AG20443 (cell line): ENCODE results near the gene ELOVL7.
"Not testable (repeated sequence)": the region's sequence is repeated elsewhere in the genome, so short reads cannot be mapped to it uniquely, and the experiment has no call there.

Experiments
- DNase-seq: peaks from one replicate; pipeline ENCODE4 v3.0.0; 2012; ENCODE audit warnings: low spot score, mixed read lengths

Gene ELOVL7

DNA sequence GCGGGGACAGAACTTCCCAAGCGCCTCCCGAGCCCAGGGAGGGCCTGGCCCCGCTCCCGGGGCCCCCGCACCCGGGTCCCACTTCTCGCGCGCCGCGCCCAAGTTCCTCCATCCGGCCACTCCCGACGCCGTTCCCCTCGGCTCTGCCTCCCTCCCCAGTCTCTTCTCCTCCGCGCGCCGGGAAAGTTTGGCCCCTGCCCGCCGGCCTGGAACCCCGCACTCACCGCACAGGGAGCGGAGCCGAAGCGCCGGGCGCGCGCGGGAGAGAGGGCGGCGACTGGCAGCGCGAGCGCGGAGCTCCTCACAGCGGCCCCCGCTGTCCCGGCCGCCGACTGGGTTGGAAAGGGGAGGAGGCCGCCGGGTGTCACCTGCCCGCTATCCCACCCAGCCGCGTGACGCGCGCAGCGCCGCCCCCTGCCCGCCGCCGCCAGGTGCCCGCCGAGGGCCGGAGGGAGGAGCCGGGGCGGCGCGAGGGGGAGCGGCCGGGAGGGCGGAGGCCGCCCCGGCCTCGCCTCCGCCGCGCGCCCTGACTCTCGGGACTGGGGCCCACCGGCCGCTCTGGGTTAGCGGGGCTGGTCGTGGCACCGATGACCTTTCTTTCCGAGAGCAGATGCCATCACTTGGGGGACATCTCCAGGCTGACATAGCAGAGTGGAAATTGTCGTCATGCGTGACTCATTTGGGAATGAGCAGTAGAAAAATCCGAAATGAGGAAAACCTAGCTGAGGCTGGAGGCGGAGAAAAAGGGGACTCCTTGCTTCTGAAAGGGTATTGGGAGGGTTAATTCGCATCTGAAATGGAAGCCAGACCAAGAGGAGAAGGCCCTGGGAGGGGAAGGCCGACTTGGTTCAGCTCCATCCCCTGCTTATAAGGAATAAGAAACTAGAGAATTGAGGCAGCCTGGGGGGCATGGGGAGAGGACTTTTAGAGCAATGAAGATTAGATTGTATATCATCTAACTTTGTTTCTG is at the start of gene ELOVL7:
Gene ELOVL7 (minus strand): TSS at position 334 of the 970 bp plus-strand sequence. CDS start 56,872 bp downstream, outside the sequence.
- peak; percentile 74 for DNase-seq

DNA sequence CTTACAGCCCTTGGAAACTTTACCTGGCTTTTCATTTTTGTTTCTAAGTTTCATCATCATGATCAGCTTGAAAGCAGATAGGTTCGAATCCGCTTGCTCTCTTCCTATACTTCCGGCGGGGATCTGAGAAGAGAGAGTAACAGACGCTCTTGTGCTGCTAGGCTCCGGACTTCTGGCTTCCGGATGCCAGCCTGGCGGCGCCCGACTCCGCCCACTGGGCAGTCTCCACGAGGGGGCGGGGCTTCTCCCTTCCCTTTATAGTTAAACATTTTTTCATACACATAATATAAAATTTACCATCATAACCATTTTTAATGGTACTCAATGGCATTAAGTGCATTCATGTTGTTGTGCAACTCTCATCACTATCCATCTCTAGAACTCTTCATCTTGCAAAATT is 49.5 kb upstream of the ELOVL7 start:
- DNase-seq, result no peak

DNA sequence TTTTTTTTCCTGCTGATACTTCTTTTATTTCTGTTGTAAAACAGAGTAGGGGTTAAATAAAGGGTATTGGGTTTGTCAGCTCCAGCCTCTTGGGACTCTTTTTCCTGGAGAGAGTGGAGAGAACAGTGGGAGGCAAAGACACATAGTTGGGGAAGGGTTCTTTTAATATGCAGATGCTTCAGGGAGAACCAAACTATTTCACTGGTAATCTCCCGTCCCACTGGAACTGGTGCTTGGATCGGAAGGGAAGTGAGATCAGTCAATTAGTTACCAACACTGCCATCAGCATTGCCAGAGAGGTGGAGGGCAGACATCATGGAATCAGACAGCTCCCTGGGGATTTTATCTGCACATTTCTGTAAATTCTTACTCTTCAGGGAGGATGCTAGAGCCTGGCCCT is 47.6 kb upstream of the ELOVL7 start:
- DNase-seq, result no peak

DNA sequence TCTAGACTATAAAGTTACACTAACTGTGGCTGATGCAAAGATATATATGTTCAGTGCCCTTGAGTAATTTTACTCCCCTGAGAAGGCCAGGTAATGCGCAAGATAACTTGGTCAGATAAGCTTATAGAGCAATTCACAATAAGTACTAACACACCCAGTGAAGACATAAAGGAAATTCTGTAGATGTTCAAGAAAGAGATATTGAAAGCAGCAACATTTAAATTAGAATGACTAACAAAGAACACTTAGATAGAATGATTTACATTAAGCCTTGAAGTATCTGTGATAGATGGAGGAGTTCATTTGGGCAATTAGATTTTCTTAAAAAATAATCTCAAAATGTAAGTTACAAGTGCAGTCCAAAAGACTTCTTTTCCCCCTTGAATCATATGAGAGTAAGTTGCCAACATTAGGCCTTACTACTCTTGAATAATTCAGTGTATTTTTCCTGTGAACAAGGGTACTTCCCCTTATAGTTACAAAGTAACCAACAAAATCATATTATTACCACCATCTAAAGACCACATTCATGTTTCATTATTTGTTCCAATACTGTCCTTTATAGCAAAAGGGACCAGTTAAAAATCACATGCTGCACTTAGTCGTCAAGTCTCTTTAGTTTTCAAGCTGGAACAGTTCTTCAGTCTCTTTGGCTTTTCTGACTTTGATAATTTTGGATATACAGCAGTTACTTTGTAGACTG is 44.4 kb upstream of the ELOVL7 start:
- DNase-seq, result no peak

DNA sequence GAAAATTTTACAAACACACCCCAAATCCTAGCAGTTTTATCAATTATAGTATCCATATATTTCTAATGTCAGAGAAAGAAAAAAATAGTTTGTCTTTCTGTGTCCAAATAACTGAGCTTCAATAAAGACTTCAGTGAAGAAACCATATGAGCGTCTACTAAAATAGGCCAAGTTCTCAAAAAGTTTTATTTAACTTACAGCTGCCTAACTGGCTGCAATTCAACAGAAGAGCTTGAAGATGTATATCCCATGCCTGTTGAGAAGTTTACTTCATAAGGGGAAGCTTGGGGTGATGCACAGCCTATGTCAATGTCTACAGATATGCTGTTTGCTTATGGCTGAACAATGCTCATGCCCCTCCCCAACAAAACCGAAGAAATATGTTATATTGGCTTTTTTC is 43.7 kb upstream of the ELOVL7 start:
- no peak for DNase-seq

DNA sequence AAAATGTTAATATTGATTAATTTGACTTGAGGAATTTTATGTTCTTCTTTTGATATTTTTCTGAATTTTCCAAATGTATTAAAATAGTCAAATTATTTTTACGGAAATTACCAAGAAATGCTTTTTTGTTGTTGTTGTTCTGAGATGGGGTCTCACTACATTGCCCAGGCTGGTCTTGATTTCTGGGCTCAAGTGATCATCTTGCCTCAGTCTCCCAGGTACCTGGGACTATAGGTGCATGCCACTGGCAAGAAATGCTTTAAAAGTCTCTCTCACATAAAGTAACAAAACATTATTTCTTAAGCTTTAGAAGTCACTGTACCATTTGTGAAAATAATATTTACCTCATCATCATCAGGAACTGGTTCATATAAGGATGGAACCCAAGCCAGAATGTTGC is 43.0 kb upstream of the ELOVL7 start:
- DNase-seq, result no peak

DNA sequence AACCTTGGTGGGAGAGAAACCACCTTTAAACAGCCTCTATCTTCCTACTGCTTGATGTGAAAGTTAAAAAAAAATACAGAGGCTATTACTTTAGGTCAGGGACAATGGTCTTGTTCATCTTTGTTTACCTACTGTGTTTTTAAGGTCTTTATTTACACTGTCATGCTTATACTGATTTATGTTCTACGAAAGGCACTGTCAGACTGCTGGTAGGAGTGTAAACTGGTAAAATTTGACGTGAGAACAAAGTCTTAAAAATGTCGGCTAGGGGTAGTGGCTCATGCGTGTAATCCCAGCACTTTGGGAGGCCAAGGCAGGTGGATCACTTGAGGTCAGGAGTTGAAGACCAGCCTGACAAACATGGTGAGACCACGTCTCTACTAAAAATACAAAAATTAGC is 42.1 kb upstream of the ELOVL7 start:
- no peak for DNase-seq

DNA sequence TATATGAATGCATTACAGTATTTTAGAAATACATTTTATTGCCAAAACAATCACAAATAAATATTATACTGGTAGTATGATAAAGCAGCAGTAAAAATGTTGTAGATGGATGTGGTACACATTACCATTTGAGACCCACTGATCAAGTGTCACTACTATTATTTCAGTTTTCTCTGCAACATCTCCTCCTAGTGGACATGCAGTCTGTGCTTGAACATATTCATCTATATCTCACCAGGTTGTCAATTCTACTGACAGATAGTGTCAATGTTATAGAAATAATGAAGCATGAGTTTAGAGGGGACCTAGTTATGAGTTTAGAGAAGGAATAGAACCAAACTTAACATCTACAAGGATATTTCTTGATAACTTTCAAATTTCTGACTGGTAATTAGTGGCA is 39.2 kb upstream of the ELOVL7 start:
- peak; percentile 17 for DNase-seq

DNA sequence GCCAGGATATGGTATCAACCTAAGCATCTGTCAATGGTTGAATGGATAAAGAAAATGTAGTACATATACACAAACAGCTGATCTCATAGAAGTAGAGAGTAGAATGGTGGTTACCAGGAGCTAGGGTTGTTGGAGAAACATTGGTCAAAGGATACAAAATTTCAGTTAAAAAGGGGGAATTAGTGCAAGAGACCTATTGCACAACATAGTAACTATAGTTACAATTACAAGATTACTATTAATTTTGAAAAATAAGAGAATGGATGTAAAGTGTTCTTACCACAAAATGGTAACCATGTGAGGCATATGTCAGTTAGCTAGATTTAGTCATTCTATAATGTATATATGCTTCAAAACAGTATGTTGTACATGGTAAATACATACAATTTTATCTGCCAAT is 28.8 kb upstream of the ELOVL7 start:
- DNase-seq, result no peak

DNA sequence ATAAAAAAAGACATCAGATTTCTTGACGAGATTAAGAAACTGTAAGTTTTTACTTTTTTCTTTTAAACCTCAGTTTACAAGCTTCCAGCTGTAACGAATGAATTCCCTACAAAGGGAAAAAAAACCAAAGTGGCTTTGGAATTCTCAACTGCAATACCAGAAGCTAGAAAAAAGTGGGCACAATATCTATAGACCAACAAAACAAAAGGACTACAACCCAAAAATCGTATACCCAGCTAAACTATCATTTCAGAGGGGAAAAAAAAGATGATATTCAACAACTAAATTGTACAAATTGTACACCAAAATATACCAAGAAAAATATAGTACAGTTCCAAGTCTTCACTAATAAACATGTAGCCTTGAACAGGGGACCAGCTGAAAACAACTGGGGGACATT is 26.8 kb upstream of the ELOVL7 start:
- DNase-seq, result no peak

DNA sequence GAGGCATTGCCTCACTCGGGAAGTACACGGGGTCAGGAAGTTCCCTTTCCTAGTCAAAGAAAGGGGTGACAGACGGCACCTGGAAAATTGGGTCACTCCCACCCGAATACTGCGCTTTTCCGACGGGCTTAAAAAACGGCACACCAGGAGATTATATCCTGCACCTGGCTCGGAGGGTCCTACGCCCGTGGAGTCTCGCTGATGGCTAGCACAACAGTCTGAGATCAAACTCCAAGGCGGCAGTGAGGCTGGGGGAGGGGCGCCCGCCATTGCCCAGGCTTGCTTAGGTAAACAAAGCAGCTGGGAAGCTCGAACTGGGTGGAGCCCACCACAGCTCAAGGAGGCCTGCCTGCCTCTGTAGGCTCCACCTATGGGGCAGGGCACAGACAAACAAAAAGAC is 16.5 kb upstream of the ELOVL7 start:
- not testable (repeated sequence) for DNase-seq

DNA sequence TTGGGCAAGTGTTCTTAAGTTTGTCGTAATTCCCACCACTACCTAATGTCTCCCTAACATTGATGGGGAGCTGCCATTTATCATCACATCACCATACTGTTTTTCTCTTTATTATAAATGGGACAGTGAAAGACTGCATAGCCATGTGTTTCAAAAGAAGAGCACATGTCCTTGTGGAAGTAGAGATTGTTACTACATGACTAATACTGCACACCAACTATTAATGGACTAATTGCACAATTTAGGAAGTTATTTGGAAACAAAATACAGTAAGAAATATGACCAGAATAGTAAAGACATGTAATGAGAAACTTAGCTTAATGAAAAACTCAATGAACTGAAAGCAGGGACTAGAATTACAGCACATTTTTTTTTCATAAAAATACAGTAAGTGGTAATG is 12.0 kb upstream of the ELOVL7 start:
- DNase-seq, result peak; percentile 26

DNA sequence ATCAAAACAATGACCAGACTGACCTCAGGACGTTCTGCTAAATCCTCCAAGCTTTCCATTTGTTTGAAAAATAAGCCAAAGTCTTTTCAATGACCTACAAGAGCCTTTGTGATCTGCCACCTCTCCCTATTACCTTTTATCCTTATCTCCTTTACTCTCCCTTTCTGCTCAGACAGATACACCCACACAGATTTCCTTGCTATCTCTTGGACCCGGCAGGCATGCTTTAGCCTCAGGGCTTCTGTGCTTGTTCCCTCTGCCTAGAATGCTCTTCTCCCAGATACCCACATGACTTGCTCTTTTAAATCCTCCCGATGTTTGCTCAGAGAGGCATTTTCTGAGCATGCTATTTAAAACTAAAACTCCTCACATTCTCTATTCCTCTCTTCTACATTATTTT is 8.9 kb upstream of the ELOVL7 start:
- no peak for DNase-seq

DNA sequence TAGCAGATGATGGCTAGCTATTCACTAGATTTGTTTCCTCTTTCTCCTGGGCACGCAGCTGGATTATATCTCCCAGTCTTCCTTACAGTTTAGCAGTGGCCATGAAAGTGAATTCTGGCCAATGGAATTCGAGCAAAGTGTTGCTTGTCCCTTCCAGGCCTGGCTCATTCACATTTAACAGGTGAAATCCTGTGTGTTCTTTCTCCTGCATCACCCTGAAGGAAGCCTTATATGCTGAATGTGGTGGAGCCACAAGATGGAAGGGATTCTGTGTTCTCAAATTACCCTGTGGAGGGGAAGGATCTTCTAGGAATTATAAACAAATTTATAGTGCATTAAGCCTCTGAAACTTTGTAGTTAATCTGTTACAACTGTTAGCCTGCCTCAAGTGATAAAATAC is 8.2 kb upstream of the ELOVL7 start:
- DNase-seq, result no peak

DNA sequence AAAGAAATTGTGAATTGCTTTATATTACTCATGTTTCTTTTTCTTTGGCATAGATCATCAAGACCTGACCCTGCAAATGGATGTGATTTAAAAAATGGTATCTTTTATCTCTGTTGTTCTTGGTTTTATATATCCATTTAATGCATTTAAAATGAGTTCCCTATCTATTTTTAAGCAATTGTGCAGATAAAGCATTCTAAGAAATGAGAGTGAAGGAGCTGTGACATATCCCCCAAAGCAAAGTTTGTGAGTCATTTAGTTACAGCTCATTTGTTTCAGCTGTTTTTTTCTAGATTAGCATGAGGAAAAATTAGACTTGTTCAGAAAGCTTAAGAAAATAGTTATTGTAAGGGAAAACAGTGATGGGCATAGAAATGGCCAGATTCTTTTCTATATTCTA is 7.6 kb upstream of the ELOVL7 start:
- no peak for DNase-seq

DNA sequence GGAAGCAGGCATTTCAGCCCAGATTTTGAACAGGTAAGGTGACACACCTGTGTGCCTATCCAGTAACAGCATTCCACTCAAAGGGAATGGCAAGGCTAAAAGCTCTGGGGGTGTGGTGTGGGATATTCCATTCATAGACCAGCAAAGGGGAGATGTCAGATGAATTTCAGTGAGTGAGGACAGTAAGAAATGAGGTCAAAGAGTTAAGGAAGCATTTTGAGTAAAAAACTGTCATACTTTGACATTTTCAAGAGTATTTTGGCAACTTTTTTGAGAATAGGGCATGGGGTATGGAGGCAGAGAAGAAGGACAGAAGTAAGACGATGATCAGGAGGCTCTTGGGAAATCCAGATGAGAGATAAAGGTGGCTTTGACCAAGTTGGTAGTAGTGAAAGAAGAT is 2.2 kb upstream of the ELOVL7 start:
- DNase-seq, result no peak

DNA sequence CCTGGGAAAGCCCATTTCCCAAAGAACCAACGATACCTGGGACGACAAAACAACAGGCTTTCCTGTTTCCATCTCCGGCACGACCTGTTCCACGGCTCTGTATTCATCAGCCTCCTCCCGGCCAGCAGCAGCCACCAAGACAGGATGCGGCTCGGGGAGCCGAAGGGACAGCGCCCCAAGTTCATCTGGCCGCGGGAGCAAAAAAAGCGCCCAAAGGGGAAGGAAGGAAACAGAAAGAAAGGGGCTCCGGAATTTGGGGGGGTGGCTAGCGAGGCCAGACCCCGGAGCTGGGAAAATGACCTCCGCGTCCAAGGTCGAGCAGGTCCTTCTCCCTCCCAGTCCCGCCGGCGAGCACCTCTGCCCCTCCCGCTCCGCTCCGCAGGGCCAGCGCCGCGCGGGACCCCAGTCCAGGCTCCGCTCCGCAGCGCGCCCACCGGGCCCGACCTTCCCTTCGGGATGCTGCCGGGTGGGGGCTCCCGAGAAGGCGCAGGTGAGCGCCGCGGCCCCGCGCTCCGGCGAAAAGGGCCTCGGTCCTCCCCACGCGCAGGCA is 608 bp downstream of the ELOVL7 start:
- peak; percentile 35 for DNase-seq

DNA sequence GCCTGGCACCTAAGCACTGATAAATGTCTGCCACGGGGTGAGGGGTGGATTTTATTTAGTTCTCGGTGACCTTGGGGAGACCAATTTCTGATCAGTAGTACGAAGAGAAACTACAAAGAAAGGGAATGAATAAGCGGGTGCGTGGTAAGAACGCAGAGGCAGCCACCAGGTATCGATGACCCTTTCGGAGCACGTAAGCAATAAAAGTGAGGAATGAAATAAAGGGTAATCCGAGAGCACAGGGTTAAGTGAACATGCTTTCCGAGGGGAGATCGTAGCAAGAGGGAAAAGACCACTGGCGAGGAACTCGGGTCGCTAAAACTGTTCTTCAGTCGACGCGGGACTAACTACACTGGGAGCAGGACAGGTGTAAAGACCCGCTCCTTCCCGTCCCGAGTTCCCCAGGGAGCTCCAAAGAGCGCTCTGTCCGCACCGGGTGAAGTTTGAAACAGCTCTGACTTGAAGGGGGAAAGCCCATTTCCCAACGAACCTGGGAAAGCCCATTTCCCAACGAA is 1.1 kb downstream of the ELOVL7 start:
- no peak for DNase-seq

DNA sequence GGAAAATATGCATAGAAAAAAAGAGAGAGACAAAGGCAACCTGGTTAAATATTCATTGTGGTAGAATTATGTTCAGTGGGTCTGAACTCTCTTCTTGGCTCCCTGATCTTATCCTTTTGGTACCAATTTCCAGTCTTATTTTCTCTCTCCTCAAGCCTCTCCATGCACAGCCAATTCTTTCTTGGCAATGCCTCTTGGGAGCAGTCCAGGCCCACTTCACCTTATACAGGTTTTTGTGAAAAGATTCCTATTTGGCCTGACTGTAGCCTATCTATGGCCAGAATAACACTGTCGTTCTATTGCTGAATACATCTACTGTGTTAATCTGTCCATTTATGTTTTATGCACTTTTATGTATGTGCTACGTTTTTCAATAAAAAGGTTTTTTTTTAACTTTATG is 2.7 kb downstream of the ELOVL7 start:
- no peak for DNase-seq

DNA sequence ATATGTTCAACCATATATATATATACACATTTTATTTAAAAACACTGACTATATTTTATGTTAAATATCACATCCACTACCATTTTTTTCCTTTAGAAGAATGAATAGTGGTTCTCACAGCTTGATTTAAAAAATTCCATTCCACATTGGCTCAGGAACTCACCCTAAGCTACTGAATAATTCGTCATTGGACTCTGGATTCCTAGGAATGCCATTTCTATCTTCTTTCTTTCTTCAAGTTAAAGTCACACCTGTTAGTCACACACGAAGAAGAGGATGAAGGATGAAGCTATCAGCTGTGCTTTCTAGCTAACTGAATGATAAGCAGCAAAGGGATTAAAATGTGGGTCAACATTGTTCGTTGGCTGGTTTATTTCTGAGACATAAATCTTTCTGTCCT is 7.9 kb downstream of the ELOVL7 start:
- no peak for DNase-seq

DNA sequence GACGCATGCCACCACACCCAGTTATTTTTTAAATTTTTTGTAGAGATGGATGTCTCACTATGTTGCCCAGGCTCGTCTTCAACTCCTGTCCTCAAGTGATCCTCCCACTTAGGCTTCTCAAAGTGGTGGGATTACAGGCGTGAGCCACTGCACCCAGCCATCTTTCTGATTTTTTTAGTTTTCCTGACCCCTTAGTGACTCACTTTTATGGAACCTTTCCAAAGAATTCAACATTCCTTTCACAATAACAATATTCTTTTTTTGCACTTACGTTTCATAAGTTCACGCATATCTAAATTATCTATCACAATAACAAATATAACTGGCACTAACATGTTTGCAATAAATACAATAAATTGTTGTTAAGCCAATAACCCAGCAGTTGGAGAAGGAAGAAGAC is 8.5 kb downstream of the ELOVL7 start:
- DNase-seq, result no peak

DNA sequence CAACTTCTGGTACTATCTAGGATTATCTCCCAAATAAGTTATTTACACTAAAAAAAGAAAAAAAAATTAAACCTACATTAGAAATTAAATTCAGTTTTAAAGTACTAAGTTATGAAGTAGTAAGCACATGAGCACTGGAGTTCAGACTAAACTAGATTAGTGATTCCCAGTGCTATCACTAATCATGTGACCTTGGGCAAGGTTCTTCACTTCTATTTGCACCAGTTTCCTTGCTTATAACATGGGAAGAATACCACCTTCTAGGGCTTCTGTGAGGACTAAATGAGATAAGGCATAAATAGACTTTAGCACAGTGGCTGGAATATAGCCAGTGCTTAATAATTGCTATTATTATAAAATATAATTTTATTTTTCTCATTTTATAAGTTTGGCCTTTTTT is 10.5 kb downstream of the ELOVL7 start:
- no peak for DNase-seq

DNA sequence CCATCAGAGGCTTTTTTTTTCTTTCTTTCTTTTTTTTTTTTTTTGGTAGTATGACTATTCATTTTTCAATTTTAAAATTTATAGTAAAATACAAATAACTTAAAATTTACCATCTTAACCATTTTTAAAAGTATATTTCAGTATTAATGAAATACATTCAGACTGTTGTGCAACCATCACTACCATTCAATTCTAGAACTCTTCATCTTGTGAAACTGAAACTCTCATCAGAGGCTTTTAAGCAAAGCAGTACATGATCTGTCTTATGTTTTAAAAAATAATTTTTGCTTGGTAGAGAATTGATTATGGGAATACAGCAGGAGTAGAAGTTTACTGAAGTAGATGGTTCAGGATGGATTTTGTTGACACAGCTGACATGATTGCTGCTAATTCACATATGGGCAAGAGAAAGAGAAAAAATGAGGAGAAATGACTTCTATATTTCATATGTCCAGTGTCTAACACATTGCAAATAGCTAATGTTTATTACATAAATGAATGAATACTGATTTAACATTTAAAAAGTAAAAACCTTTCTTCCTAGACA is 13.4 kb downstream of the ELOVL7 start:
- DNase-seq, result no peak
